CD1c-positive myeloid dendritic cell (primary cell): ENCODE data around the gene PLEKHA7.
"Not testable (repeated sequence)": the region's sequence is repeated elsewhere in the genome, so short reads cannot be mapped to it uniquely, and the experiment has no call there.

Experiments used
- DNase-seq: peaks from one replicate; pipeline ENCODE4 v3.0.0-alpha.2; 2016; ENCODE audit errors: extremely low spot score

The PLEKHA7 gene

GRCh38 chr11:17012179-17012578 lies 2.0 kb downstream of the PLEKHA7 start:
- no peak for DNase-seq

GRCh38 chr11:17010851-17011420 lies 3.3 kb downstream of the PLEKHA7 start:
- no peak for DNase-seq

GRCh38 chr11:17008099-17008498 lies 6.1 kb downstream of the PLEKHA7 start:
- DNase-seq = no peak

GRCh38 chr11:17005646-17006045 lies 8.6 kb downstream of the PLEKHA7 start:
- DNase-seq = no peak

GRCh38 chr11:17004486-17005148 lies 9.6 kb downstream of the PLEKHA7 start:
- no peak for DNase-seq

GRCh38 chr11:17003426-17003825 lies 10.8 kb downstream of the PLEKHA7 start:
- no peak for DNase-seq

GRCh38 chr11:17002543-17002942 lies 11.7 kb downstream of the PLEKHA7 start:
- DNase-seq = no peak

- DNase-seq = no peak
Measured at GRCh38 chr11:17001806-17002205, 12.4 kb downstream of the PLEKHA7 start.

GRCh38 chr11:17000987-17001386 lies 13.2 kb downstream of the PLEKHA7 start:
- DNase-seq = no peak

GRCh38 chr11:17000253-17000652 lies 14.0 kb downstream of the PLEKHA7 start:
- DNase-seq = not testable (repeated sequence)

GRCh38 chr11:16999116-16999515 lies 15.1 kb downstream of the PLEKHA7 start:
- no peak for DNase-seq

GRCh38 chr11:16997624-16998023 lies 16.6 kb downstream of the PLEKHA7 start:
- DNase-seq = no peak

GRCh38 chr11:16993495-16993894 lies 20.7 kb downstream of the PLEKHA7 start:
- no peak for DNase-seq

- DNase-seq = no peak
Measured at GRCh38 chr11:16992846-16993245, 21.4 kb downstream of the PLEKHA7 start.

- no peak for DNase-seq
Measured at GRCh38 chr11:16989554-16989953, 24.7 kb downstream of the PLEKHA7 start.

GRCh38 chr11:16987205-16987568 lies 27.0 kb downstream of the PLEKHA7 start:
- no peak for DNase-seq

- DNase-seq = no peak
Measured at GRCh38 chr11:16986434-16987204, 27.6 kb downstream of the PLEKHA7 start.

- no peak for DNase-seq
Measured at GRCh38 chr11:16985297-16985696, 28.9 kb downstream of the PLEKHA7 start.

GRCh38 chr11:16984229-16984628 lies 30.0 kb downstream of the PLEKHA7 start:
- no peak for DNase-seq

- DNase-seq = no peak
Measured at GRCh38 chr11:16982809-16983208, 31.4 kb downstream of the PLEKHA7 start.

- no peak for DNase-seq
Measured at GRCh38 chr11:16982256-16982671, 31.9 kb downstream of the PLEKHA7 start.

- DNase-seq = no peak
Measured at GRCh38 chr11:16981651-16982194, 32.5 kb downstream of the PLEKHA7 start.
